HEK293 (cell line): ENCODE results near the gene ADCYAP1R1.

Experiments
- GFI1B ChIP-seq: fragments of 450-650 bp; formaldehyde crosslinking; IDR thresholded peaks from 2 replicates; pipeline ENCODE4 v1.5.1; 2016; ENCODE audit warnings: missing biosample characterization, missing genetic modification characterization
- SALL2 ChIP-seq: fragments of 450-650 bp; formaldehyde crosslinking; IDR thresholded peaks from 2 replicates; pipeline ENCODE4 v1.5.0; 2017; ENCODE audit warnings: missing biosample characterization, mild to moderate bottlenecking, missing genetic modification characterization, borderline replicate concordance
- ZNF324 ChIP-seq: fragments of 450-650 bp; formaldehyde crosslinking; IDR thresholded peaks from 2 replicates; pipeline ENCODE4 v1.5.1; 2016; ENCODE audit warnings: missing biosample characterization, missing genetic modification characterization
- ZNF544 ChIP-seq: fragments of 450-650 bp; formaldehyde crosslinking; IDR thresholded peaks from 2 replicates; pipeline ENCODE4 v1.5.0; 2017; ENCODE audit warnings: missing biosample characterization, missing genetic modification characterization
- TF ChIP-seq, protein P1 (sequence below): fragments of 450-650 bp; formaldehyde crosslinking; IDR thresholded peaks from 2 replicates; pipeline ENCODE4 v1.5.1; 2016; ENCODE audit warnings: missing biosample characterization, missing genetic modification characterization

DNA sequence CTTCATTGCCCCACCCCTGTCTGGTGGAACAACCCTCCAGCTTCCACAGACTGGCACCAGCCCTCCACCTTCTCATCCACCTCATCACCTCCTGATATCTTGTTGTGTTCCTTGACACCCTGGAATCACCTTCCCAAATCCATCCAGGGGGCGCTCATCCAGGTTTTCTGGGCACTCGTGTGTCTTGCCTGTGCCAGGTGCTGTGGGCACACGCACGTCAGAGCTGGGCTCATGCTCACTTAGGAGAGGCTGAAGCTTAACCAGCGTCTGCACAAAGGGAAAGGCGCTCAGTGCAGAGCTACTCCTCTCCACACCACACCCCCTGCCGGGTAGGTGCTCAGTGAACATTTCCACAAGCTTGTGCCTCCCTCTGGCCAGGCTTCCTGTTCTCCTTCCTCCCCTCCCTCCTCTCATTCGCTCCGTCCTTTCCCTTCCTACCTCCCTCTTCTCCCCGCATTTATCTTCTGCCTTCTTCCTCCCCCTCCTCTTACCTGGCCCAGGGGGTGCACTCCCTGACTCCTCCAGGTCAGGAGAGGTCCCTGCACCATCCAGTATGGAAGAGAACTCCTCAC lies 4.8 kb downstream of the ADCYAP1R1 start:
- no peak for TF ChIP-seq ZNF324 (tag by site-specific recombination)
- TF ChIP-seq GFI1B (tag by site-specific recombination) = no peak
- TF ChIP-seq ZNF544 (tag by site-specific recombination) = no peak
- TF ChIP-seq, protein P1, sequence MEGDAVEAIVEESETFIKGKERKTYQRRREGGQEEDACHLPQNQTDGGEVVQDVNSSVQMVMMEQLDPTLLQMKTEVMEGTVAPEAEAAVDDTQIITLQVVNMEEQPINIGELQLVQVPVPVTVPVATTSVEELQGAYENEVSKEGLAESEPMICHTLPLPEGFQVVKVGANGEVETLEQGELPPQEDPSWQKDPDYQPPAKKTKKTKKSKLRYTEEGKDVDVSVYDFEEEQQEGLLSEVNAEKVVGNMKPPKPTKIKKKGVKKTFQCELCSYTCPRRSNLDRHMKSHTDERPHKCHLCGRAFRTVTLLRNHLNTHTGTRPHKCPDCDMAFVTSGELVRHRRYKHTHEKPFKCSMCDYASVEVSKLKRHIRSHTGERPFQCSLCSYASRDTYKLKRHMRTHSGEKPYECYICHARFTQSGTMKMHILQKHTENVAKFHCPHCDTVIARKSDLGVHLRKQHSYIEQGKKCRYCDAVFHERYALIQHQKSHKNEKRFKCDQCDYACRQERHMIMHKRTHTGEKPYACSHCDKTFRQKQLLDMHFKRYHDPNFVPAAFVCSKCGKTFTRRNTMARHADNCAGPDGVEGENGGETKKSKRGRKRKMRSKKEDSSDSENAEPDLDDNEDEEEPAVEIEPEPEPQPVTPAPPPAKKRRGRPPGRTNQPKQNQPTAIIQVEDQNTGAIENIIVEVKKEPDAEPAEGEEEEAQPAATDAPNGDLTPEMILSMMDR (tag by site-specific recombination) = no peak
- TF ChIP-seq SALL2 (tag by site-specific recombination) = no peak
